GM18507 (cell line): ENCODE results near the gene S100P.
"Not testable (repeated sequence)": the region's sequence is repeated elsewhere in the genome, so short reads cannot be mapped to it uniquely, and the experiment has no call there.

ENCODE experiments used
- DNase-seq: peaks from one replicate; pipeline ENCODE4 v3.0.0; 2011; ENCODE audit warnings: low read depth; ENCODE audit not compliant: insufficient read length; ENCODE audit errors: extremely low spot score
- FAIRE-seq: peaks from 2 replicates; lab custom pipeline; 2011; peaks lifted over from hg19 to GRCh38; lab: Jason Lieb, UNC

S100P gene

GRCh38 chr4:6718932-6719610 lies 25.4 kb downstream of the S100P start:
- no peak for FAIRE-seq
- DNase-seq: no peak

DNA sequence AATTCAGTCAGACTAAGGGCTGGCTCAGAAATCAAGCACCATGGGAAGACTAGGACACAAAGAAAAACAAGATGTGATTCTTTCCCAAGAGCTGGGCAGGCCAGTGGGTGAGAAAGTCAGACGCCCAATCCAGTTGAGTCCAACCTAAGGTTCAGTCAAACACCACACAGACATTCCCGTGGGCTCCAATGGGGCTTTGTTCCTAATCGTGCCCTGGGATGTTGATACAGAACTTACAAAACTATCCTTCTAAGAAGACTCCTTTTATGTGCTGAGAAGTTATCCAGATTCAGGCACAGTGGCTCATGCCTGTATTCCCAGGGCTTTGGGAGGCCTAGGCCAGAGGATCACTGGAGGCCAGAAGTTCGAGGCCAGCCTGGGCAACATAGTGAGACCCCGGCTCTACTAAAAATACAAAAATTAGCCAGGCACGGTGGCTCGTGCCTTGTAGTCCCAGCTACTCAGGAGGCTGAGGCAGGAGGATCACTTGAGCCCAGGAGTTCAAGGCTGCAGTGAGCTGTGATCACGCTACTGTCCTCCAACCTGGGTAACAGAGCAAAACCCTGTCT lies 26.0 kb downstream of the S100P start:
- no peak for FAIRE-seq
- no peak for DNase-seq

- FAIRE-seq (peak; percentile 62), DNase-seq (peak; percentile 74)
These were observed 26.6 kb downstream of the S100P start for GRCh38 chr4:6720202-6720699.

DNA sequence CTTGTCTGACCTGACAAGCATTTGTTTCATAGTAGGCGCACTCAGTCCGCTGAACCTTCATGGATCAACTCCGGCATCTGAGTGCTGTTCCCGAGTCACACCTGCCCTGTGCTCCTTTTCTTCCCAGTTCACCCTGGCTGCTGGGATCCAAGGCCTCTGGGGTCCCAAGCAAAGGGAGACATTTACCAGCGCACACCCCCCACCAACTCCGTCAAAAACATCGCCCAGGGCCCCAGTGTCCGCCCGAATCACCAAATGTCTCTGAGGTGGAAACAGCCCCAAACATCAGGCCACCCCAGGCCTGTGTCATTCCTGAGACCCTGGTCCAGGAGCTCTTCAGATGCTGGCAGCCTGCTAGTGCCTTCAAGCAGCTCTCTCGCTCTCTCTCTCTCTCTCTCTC lies 27.4 kb downstream of the S100P start:
- no peak for FAIRE-seq
- DNase-seq: no peak

DNA sequence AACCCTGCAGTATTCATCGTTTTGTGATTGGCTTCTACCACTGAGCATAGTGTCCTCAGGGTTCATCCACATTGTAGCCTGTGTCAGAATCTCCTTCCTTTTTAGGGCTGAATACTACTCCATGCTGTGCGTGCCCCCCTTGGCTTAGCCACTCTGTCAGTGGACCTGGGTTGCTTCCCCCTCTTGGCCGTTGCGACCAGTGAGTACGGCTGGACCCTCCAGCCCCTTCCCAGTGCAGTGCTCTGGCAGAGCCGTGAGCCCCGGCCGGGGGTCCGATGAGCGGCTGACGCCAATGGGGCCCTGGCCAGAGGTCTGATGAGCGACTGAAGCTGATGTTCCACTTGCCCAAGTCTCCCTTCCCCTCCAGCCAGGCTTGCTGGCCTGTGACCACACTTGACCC lies 29.2 kb downstream of the S100P start:
- FAIRE-seq: no peak
- DNase-seq: no peak

- FAIRE-seq (no peak), DNase-seq (no peak)
These were observed 30.2 kb downstream of the S100P start for GRCh38 chr4:6723851-6724250.

GRCh38 chr4:6724421-6725111 lies 30.9 kb downstream of the S100P start:
- DNase-seq: no peak
- FAIRE-seq: no peak

GRCh38 chr4:6725427-6725961 lies 31.8 kb downstream of the S100P start:
- not testable (repeated sequence) for DNase-seq, FAIRE-seq

GRCh38 chr4:6727081-6727942 lies 33.6 kb downstream of the S100P start:
- DNase-seq: no peak
- no peak for FAIRE-seq

GRCh38 chr4:6727943-6728250 lies 34.2 kb downstream of the S100P start:
- FAIRE-seq (no peak), DNase-seq (no peak)

DNA sequence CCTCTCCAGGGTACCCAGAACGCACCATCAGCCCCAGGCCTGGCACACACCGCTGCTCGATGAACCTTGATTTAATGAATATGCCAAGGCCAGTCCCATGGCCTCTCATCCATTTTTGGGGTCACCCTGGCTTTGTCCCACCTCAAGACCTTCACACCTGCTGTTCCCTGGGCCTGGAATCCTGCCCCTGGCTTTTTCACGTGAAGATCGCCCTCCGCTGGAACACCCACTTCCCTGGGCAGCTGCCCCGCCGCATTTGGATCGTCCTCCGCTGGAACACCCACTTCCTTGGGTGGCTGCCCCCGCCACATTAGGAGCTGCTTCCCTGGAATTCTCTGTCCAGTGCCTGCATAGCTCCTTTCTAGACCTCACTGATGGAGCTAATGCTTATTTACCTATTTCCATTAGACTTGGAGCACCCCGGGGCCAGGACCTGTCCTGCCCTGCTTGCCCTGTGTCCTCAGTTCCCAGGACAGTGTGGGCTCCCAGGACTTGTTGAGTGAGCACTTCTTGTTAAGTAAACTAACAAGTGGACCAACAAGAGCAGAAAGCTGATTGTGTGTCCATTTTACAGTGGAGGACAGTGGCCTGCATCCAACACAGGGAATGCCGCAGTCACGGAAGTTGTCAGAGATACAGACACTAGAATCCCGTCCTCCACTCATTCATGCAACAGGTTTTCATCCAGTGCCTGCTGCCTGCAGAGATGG lies 34.8 kb downstream of the S100P start:
- no peak for FAIRE-seq
- no peak for DNase-seq

GRCh38 chr4:6730603-6731317 lies 37.1 kb downstream of the S100P start:
- no peak for DNase-seq
- no peak for FAIRE-seq

DNA sequence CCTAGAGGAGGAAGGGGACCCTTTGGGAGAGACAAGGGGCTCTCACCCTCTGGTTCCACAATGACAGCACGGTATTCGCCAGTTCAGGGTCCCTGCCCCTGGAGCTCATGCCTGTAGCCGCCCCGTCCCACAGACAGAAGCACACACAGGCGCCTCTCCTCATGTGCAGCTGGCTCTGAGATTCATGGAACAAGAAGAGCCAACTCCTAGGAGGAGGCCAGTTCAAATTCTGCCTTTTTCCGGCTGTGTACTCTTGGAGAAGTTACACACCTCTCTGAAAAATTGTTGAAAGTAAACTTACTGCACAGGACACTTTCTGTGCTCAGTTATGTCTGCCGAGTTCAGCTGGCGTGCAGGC lies 37.6 kb downstream of the S100P start:
- FAIRE-seq (no peak), DNase-seq (no peak)

DNA sequence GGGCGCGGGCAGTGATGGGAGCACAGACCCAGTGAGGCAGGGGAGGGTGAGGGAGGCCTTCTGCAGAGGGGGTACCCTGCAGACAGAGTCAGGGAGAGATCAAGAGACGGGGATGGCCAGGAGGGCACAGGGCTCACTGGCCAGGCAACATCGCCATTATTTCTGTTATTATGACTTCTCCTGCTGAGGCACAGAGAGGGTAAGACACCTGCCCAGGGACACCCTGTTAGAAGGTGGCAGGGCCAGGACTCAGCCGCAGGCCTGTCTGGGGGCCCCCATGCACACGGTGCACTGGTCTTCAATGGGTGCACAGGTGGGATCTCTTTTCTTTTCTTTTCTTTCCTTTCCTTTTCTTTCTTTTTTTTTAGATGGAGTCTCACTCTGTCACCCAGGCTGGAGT lies 38.1 kb downstream of the S100P start:
- no peak for DNase-seq
- no peak for FAIRE-seq

DNA sequence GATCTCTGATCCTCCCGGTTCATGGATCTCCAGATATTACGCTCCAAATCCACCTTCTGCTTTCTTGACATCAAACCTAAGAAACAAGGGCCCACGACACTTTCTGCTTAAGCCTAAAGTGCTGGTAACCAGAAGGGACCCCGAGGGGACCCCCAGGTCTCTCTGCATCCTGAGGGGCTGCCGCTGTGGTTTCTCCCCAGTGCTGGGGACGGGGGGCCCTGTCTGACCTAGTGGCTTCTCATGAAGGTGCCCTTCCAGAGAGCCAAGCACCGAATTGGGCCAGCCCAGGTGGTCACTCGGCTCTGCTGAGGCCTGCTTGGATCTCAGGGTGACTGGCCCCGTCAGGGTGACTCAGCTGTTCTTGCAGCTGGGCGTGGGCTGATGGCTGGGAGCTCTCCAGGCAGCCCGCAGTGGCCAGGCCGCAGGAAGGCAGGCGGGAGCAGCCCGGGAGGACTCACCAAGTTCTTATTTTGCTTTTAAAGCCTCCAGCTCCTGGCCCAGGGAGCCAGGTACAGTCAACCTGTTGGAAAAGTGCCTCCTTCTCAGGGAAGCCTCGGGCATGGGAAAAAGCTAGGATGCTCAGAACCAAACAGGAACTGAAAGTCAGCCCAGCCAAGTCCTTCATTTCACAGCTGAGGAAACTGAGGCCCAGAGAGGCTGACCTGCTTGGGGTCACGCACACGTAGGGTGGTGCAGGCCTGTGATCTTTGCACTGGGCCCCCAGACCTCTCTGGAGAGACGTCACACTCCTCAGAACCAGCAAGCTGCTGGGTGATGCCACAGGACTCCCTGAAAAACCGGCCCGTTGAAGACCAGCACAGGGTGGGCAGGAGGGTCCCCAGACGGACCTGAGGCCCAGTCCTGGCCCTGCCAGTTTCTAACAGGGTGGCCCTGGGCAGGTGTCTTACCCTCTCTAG lies 39.0 kb downstream of the S100P start:
- DNase-seq: no peak
- no peak for FAIRE-seq

- FAIRE-seq (no peak), DNase-seq (no peak)
These were observed 39.9 kb downstream of the S100P start for GRCh38 chr4:6733358-6734164.

DNA sequence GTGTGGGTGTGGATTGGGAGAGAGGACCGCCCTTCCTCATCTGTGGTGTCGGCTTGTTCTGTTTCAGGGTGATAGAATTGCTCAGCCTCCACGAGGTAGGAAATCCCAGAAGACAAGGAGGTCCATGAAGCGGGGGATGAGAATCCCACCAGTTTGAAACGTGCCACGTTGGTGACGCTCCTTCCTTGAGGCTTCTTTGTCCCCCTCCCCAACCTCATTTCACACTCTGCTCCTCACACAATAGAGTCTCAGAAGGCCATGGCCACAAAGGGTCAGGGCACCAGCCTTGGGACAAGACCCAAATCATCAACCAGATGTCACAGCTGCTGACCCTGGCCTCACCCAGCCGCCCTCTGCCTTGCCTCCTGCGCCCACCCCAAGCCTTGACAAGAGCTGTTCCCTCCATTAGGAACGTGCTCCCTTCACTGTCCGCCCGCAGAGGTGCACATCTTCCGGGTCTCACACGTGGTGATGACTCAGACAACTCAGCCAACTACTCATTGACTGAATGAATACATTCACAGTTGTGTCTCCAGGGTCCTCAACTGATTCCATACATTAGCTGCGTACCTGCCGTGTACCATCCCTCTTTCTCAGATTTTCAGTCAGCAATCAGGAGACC lies 40.6 kb downstream of the S100P start:
- FAIRE-seq (no peak), DNase-seq (no peak)
